ENCODE data around the gene NPTN. TPM values are rescaled to one million over a fixed set of nuclear protein-coding genes. Genes with fewer than 3 reads are reported as not detected.

NPTN gene
- total and polyA plus RNA-seq, 2 of the 13 experiments (the other 11 are each of a cell fraction or from before 2014, with no cell fraction given), result 78.0 to 110 TPM

GRCh38 chr15:73633111-73633990, at the start of gene NPTN (continued):
- TF ChIP-seq ZNF710 (CRISPR knock-in tag; IDR thresholded peaks at IDR 0.05; ENCODE audit: borderline replicate concordance) (peak; percentile 89), ZNF337 (CRISPR knock-in tag; IDR thresholded peaks at IDR 0.05; ENCODE audit: borderline replicate concordance, low read depth) (no peak), THRA (CRISPR knock-in tag; IDR thresholded peaks at IDR 0.05; ENCODE audit: borderline replicate concordance) (peak; percentile 45; the same call in 1 of the 2 replicates), ZNF740 (CRISPR knock-in tag; IDR thresholded peaks at IDR 0.05) (no peak; the same call in 1 of the 2 replicates), ZNF772 (CRISPR knock-in tag; IDR thresholded peaks at IDR 0.05) (0 out of 2 replicates have a peak, but pooled peaks have one; percentile 35), CEBPZ (IDR thresholded peaks at IDR 0.05; ENCODE audit: low read length) (no peak), MED8 (CRISPR knock-in tag; IDR thresholded peaks at IDR 0.05; ENCODE audit: insufficient replicate concordance) (peak; percentile 84), HOXA5 (CRISPR knock-in tag; IDR thresholded peaks at IDR 0.05) (0 out of 2 replicates have a peak, but pooled peaks have one; percentile 17), ZNF383 (CRISPR knock-in tag; IDR thresholded peaks at IDR 0.05; ENCODE audit: borderline replicate concordance) (no peak), ZNF616 (CRISPR knock-in tag; IDR thresholded peaks at IDR 0.05; ENCODE audit: low read depth) (peak; percentile 93), ZXDC (CRISPR knock-in tag; IDR thresholded peaks at IDR 0.05) (no peak), IRF1 (CRISPR knock-in tag; IDR thresholded peaks at IDR 0.05; ENCODE audit: low read depth) (no peak), CEBPB (IDR thresholded peaks at IDR 0.05; ENCODE audit: borderline replicate concordance, low read depth, low read length) (no peak), POLR2G (IDR thresholded peaks at IDR 0.05; ENCODE audit: low read depth, low read length) (peak; percentile 97), EHMT2 (IDR thresholded peaks at IDR 0.05; ENCODE audit: borderline replicate concordance, low read depth, low read length) (0 out of 2 replicates have a peak, but pooled peaks have one; percentile 25), PRMT3 (CRISPR knock-in tag; IDR thresholded peaks at IDR 0.05; ENCODE audit: borderline replicate concordance, low read depth) (no peak)

Measured in HepG2 (cell line).